ENCODE measurements around the gene TAF3.

DNA sequence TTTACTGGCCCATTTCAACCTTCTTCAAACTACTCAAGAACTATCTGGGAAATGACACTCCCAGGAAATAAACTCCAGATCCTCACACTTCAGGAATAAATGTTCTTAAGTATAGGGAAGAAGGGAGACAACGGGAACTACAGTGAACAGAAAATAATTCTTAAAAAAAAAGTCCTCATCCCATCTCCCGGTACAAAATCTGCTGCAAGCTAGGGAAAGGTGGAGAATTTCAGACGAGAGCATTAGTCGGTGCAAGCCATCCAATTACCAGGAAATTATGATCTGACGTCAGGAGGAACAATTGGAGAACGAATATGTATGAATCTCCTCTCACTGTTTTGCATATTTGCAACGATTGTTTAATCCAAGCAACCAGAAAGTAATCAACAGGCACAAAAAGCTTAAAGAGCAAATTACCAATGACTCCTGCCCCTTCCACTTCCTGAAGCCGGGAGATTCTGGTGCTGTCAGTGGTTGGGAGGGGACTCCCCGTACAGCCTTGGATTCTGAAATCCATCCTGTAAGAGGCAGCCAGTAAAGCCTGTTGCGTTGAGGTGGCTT is 221.1 kb downstream of the TAF3 start:
- TF ChIP-seq, protein P1, sequence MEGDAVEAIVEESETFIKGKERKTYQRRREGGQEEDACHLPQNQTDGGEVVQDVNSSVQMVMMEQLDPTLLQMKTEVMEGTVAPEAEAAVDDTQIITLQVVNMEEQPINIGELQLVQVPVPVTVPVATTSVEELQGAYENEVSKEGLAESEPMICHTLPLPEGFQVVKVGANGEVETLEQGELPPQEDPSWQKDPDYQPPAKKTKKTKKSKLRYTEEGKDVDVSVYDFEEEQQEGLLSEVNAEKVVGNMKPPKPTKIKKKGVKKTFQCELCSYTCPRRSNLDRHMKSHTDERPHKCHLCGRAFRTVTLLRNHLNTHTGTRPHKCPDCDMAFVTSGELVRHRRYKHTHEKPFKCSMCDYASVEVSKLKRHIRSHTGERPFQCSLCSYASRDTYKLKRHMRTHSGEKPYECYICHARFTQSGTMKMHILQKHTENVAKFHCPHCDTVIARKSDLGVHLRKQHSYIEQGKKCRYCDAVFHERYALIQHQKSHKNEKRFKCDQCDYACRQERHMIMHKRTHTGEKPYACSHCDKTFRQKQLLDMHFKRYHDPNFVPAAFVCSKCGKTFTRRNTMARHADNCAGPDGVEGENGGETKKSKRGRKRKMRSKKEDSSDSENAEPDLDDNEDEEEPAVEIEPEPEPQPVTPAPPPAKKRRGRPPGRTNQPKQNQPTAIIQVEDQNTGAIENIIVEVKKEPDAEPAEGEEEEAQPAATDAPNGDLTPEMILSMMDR (IDR thresholded peaks at IDR 0.05; ENCODE audit: borderline replicate concordance, extremely low read depth, low read length, poor library complexity, severe bottlenecking): no peak
- TF ChIP-seq EZH2 (IDR thresholded peaks at IDR 0.05; ENCODE audit: borderline replicate concordance, low read depth, low read length, severe bottlenecking): no peak

Measured in DND-41 (cell line).